GM19239 (cell line): ENCODE results near the gene SLC25A10.
A peak's percentile ranks its signal among the peaks of the same experiment; 100 is the strongest.

Experiments
- DNase-seq: peaks from one replicate; pipeline ENCODE4 v3.0.0; 2011; ENCODE audit warnings: low spot score; ENCODE audit not compliant: insufficient read length
- FAIRE-seq: peaks from 2 replicates; lab custom pipeline; 2011; peaks lifted over from hg19 to GRCh38; lab: Jason Lieb, UNC

The SLC25A10 gene

GRCh38 chr17:81685108-81685507 lies 27.0 kb upstream of the SLC25A10 start:
- FAIRE-seq (no peak), DNase-seq (no peak)

GRCh38 chr17:81686614-81687013 lies 25.5 kb upstream of the SLC25A10 start:
- no peak for DNase-seq
- no peak for FAIRE-seq

- no peak for FAIRE-seq
- DNase-seq, result no peak
Observed at GRCh38 chr17:81687770-81688541, 24.1 kb upstream of the SLC25A10 start.

GRCh38 chr17:81688616-81689015 lies 23.5 kb upstream of the SLC25A10 start:
- DNase-seq (no peak), FAIRE-seq (no peak)

GRCh38 chr17:81690066-81690465 lies 22.0 kb upstream of the SLC25A10 start:
- no peak for FAIRE-seq
- DNase-seq, result no peak

GRCh38 chr17:81690549-81690948 lies 21.5 kb upstream of the SLC25A10 start:
- no peak for FAIRE-seq
- DNase-seq, result no peak

GRCh38 chr17:81691196-81691595 lies 20.9 kb upstream of the SLC25A10 start:
- FAIRE-seq, result no peak
- DNase-seq, result no peak

- no peak for DNase-seq
- FAIRE-seq, result no peak
Observed at GRCh38 chr17:81691608-81692007, 20.5 kb upstream of the SLC25A10 start.

GRCh38 chr17:81693509-81694210 lies 18.4 kb upstream of the SLC25A10 start:
- no peak for FAIRE-seq
- DNase-seq, result no peak

- DNase-seq (no peak), FAIRE-seq (no peak)
Observed at GRCh38 chr17:81694810-81695209, 17.3 kb upstream of the SLC25A10 start.

- no peak for DNase-seq
- no peak for FAIRE-seq
Observed at GRCh38 chr17:81695211-81695610, 16.9 kb upstream of the SLC25A10 start.

- FAIRE-seq, result no peak
- no peak for DNase-seq
Observed at GRCh38 chr17:81695801-81696200, 16.3 kb upstream of the SLC25A10 start.

- DNase-seq (no peak), FAIRE-seq (no peak)
Observed at GRCh38 chr17:81696218-81696941, 15.7 kb upstream of the SLC25A10 start.

GRCh38 chr17:81697261-81698044 lies 14.6 kb upstream of the SLC25A10 start:
- FAIRE-seq (no peak), DNase-seq (no peak)

GRCh38 chr17:81700353-81701287 lies 11.5 kb upstream of the SLC25A10 start:
- no peak for FAIRE-seq

GRCh38 chr17:81701288-81702071 lies 10.6 kb upstream of the SLC25A10 start:
- no peak for DNase-seq
- FAIRE-seq, result no peak

More at GRCh38 chr17:81700353-81701287, 11.5 kb upstream of the SLC25A10 start:
- DNase-seq, result no peak

GRCh38 chr17:81702934-81703746 lies 8.9 kb upstream of the SLC25A10 start, which contains the start of gene MRPL12:
TSS of gene MRPL12 (plus strand) at chr17:81703367. CDS start at chr17:81703502, 135 bp downstream.
- DNase-seq, result peak; percentile 100
- peak; percentile 91 for FAIRE-seq
